Stimulated activated CD8-positive, alpha-beta memory T cell treated with anti-CD3 and anti-CD28 coated beads, Interleukin-7, amount 100 ng/mL, for 1 hour (primary cell): ENCODE data around the gene MYL12B.
"Not testable (repeated sequence)": the region's sequence is repeated elsewhere in the genome, so short reads cannot be mapped to it uniquely, and the experiment has no call there.

Source experiments
- DNase-seq, 2 donors: peaks; one replicate each; pipeline ENCODE4 v3.0.0-alpha.2; 2020; ENCODE audit warnings: low read depth in 2 of 2

MYL12B gene

DNA sequence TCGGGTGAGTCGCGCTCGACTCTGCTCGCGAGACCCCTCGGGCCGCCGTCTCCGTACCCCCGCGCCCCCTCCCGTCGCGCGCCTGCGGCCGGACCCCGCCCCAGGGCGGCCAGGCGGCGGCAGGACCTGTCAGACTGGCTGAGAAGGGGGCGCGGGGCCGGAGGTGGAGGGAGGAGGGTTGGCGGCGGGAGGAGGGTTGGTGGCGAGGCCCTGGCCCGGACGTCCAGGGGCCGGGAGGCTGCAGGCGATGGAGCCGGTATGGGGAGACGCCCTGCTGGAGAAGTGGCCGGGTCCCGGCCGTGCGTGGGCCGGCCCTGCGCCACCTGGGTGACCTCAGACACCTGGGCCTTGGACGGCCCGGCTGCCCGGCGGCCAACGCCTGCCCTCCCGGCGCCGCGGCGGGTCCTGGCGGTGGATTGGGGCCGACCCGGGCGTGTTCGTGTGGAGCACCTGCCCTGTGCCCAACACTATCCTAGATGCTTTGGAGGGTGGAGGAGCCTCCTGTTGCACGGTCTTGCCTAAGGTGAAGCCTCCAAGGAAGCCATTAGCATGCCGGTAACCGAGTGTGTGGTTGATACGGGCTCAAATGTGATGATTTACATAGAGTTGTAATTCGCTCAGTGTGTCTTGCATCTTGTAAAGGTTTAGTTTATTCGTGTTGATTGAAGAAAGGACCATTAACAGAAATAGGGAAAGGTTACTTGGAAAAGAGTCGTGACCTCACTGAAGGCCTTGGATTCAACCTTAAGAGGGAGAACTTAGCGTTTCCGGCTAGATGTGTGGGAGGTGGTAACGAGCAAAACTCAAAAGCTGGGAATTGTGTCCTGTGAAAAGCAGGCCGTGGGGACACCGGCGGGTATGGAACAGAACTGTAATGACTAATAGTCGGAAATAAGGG lies 550 bp downstream of the MYL12B start:
- DNase-seq, result no peak

DNA sequence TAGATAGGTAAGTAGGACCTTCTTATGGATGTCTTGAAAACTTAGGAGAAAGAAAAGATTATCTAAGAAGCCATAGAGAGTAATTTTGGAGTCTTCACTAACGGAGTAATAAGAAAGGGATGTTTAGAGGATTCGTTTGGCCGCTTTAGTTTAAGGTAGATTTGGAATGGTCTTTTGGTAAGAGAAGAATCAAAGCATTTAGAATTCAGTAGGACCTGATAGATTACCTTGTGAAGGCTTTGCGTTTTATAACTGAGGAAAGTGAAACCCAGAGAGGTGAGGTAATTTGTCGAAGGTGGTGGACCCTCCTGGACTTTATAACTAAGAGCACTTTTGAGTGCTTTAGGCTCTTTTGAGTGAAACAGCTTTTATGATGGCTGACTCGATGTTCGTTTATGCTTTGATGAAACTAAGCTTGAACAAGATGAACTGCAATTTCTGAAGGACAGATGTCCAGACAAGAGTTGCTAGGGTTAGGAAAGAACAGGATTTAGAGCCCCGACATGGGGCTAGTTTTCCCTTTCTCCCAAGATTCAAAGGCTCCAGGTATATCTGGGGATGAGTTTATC lies 1.3 kb downstream of the MYL12B start:
- DNase-seq, result no peak

DNA sequence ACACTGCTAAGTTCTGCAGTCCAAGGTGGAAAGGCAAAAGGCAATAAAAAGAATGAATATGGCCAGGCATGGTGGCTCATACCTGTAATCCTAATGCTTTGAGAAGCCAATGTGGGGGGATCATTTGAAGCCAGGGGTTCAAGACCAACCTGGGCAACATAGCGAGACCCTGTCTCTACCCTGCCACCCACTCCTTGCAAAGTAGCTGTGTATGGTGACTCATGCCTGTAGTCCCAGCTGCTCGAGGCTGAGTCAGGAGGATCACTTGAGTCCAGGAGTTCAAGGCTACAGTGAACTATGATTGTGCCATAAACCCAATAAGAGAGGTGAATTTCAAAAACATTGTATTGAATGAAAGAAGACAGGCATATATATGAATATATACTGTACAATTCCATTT lies 2.4 kb downstream of the MYL12B start:
- no peak for DNase-seq

- no peak for DNase-seq
Measured at GRCh38 chr18:3265564-3266033, 3.7 kb downstream of the MYL12B start.

DNA sequence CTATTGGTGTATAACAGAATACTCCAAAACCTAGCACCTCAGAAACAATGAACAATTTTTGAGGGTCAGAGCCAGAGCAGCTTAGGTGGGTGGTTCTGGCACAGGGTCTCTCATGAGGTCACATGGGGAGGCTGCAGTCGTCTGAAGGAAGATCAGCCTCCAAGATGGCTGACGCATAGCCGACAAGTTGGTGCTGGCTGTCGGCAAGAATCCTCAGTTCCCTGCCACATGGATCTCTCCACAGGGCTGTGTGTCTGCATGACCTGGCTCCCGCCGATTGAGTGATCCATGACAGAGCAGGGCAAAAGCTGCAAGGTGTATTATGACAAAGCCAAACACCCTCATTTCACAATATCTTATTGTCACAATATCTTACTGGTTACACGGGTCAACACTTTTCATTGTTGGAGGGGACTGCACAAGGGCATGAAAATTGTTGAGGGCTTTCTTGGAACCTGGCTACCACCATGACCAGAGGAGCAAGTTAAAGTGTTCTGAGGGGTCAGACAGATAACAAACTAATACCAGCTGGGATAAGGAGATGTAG lies 4.2 kb downstream of the MYL12B start:
- DNase-seq, result no peak

GRCh38 chr18:3268306-3268705 lies 6.4 kb downstream of the MYL12B start:
- DNase-seq, result no peak

DNA sequence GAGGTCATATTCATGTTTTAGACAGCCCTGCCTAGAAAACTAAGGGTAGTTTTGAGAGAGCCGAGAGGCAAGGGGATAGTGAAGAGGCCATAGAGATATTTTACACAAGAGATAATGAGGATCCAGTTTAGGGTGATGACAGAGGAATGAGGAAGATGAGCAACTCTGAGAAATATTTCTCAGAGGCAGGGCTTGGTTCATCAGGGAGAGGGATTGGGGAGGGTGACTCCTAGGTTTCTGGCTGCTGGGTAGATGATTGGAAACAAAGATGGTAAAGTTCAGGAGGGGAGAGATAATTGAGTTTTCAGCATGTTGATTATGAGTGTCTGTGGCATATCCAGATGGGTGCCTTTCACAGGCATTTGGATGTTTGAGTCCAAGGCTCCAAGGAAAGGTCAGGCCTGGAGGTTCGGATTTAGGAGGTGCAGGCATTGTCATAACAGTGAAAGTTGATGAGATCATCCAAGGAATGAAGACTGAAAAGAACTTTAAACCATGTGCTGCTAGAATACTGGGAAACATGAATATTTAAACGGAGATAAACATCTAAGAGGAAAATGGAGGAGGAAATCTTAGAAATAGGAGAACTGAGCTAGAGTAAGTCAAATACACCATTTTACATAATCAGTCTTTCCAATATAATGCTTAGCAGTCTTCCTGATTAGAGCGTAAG lies 7.4 kb downstream of the MYL12B start:
- no peak for DNase-seq

DNA sequence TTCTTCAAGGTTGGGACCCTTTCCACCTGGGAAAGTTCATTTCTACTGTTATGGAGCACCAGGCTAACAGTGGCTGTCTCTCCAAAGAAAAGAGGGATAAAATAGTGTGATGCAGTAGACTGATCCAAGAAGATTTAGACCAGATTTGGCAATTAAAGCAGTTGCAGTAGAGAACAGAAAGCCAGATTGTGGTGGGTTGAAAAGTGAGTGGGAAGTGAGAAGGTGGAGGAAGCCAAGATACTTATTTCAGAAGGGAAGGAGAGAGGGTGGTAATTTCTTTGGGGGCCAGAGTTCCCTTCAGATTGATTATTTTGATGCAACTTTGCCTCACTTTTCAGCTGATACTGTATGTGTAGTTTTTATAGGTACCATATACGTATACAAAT lies 8.0 kb downstream of the MYL12B start:
- no peak for DNase-seq

DNA sequence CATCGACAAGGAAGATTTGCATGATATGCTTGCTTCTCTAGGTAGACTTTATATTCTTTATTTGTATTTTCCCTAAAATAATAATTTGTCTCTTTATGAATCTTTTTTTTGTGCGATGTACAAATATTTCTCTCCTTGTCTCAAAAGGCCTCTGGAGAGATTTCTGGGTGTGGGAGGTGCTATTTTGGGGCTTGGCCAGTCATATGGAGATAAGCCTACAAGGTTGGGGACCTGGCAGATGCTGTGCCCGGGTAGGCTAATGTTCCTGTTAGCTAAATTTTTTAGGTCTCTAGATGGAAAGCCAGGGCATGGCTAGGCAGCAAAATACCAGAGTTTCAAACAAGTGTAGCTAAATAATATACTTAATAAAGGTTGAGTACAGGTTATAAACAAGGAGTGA lies 11.1 kb downstream of the MYL12B start:
- no peak for DNase-seq

DNA sequence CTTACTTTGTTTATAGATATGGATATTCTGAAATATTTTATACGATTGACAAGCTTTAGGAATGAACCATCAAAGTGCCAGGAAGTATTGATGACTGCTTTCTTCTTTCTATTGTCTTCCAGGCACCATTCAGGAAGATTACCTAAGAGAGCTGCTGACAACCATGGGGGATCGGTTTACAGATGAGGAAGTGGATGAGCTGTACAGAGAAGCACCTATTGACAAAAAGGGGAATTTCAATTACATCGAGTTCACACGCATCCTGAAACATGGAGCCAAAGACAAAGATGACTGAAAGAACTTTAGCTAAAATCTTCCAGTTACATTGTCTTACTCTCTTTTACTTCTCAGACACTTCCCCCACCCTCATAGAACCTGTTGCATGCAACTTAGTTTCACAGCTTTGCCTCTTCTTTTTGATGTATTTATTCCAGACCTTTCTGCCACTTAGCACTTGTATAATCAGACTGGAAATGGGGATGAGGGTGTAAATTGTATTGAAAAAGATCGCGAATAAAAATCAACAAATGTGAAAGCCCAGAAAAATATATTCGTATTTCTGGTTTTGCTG lies 15.8 kb downstream of the MYL12B start:
- not testable (repeated sequence) for DNase-seq

GRCh38 chr18:3279201-3280185 lies 17.6 kb downstream of the MYL12B start:
- DNase-seq, result no peak

- DNase-seq, result no peak
Measured at GRCh38 chr18:3281456-3282400, 19.8 kb downstream of the MYL12B start.

- DNase-seq, result no peak
Measured at GRCh38 chr18:3283253-3283863, 21.4 kb downstream of the MYL12B start.

DNA sequence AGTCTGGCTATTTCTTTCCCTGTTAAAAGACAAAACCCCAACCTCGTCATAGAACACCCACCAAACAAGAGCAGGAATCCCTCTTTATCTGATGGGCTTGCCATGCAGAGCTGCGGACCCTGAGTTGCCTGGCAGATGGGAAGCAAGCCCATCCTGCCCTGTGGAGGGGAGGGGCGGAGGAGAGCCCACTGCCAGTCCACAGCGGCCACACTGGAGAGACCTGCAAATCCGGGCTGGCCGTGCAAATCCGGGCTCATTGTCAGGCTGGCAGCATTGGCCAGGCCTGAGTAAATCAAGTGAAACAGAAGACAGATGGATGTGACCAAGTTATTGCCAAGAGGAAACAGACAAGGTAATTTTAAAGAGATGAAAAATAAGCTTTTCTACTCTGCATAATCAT lies 22.0 kb downstream of the MYL12B start:
- no peak for DNase-seq

GRCh38 chr18:3284501-3284900 lies 22.6 kb downstream of the MYL12B start:
- DNase-seq, result no peak

DNA sequence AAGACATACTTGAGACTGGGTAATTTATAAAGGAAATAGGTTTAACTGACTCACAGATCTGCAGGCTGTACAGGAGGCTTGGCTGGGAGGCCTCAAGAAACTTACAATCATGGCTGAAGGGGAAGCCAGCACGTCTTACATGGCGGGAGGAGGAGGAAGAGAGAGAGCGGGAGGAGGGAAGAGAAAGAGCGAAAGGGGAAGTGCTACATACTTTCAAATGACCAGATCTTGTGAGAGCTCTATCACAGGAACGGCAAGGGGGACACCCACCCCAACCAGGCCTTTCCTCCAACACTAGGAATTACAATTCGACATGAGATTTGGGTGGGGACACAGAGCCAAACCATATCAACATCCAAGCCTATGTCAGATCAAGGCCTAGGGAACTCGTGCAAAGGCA lies 24.2 kb downstream of the MYL12B start:
- DNase-seq, result no peak

- DNase-seq, result no peak
Measured at GRCh38 chr18:3293196-3293951, 31.4 kb downstream of the MYL12B start.

DNA sequence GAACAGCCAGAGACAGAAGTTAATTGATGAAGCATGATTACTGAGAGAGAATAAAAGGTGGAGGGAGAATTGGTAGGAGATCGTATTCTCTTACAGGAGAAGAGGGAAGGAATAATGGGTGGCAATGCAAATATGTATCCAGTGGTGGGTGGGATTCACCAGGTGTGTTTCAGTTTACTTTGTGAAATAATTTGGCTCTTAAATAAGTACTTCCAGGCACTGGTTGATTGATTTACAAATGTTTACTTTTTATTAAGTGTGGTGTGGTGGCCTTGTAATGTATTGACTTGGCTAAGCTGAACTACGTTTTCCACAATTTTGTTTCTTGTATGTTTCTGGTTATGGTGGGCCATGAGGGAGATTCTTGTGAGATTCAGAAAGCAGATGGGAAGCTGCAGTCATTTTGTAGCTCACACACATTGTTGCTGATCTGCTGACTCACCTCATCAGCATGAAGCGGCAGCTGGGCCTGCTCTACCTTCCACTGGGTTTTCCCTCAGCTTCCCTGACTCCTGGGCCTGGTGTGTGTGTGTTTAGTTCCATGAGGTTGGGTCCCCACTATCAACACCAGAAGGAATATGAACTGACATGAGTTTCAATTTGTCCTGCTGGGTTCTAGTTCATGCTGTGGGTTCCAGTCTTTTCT lies 32.6 kb downstream of the MYL12B start:
- DNase-seq, result no peak
